ENCODE measurements around the gene ZNF831.

The ZNF831 gene

GRCh38 chr20:59232618-59233017 lies 69.0 kb downstream of the ZNF831 start:
- H3K4me3 ChIP-seq (ENCODE audit: low read length), result no peak overlapping the region
- no peak for TF ChIP-seq ZNF274 (IDR thresholded peaks at IDR 0.05; ENCODE audit: low read depth, low read length)

- no peak for TF ChIP-seq ZNF274 (IDR thresholded peaks at IDR 0.05; ENCODE audit: low read depth, low read length)
- no peak overlapping the region for H3K4me3 ChIP-seq (ENCODE audit: low read length)
Measured at GRCh38 chr20:59235226-59235625, 71.6 kb downstream of the ZNF831 start.

GRCh38 chr20:59240006-59240405 lies 76.4 kb downstream of the ZNF831 start:
- H3K4me3 ChIP-seq (ENCODE audit: low read length), result no peak overlapping the region
- TF ChIP-seq ZNF274 (IDR thresholded peaks at IDR 0.05; ENCODE audit: low read depth, low read length), result no peak

- no peak overlapping the region for H3K4me3 ChIP-seq (ENCODE audit: low read length)
- TF ChIP-seq ZNF274 (IDR thresholded peaks at IDR 0.05; ENCODE audit: low read depth, low read length), result no peak
Measured at GRCh38 chr20:59242714-59243626, 79.3 kb downstream of the ZNF831 start.

- no peak for TF ChIP-seq ZNF274 (IDR thresholded peaks at IDR 0.05; ENCODE audit: low read depth, low read length)
- H3K4me3 ChIP-seq (ENCODE audit: low read length), result no peak overlapping the region
Measured at GRCh38 chr20:59246691-59247400, 83.2 kb downstream of the ZNF831 start.

- H3K4me3 ChIP-seq (ENCODE audit: low read length), result no peak overlapping the region
- no peak for TF ChIP-seq ZNF274 (IDR thresholded peaks at IDR 0.05; ENCODE audit: low read depth, low read length)
Measured at GRCh38 chr20:59247731-59248684, 84.4 kb downstream of the ZNF831 start.

GRCh38 chr20:59250293-59250692 lies 86.7 kb downstream of the ZNF831 start:
- no peak for TF ChIP-seq ZNF274 (IDR thresholded peaks at IDR 0.05; ENCODE audit: low read depth, low read length)
- H3K4me3 ChIP-seq (ENCODE audit: low read length), result no peak overlapping the region

GRCh38 chr20:59253325-59253724 lies 89.7 kb downstream of the ZNF831 start:
- TF ChIP-seq ZNF274 (IDR thresholded peaks at IDR 0.05; ENCODE audit: low read depth, low read length), result no peak
- H3K4me3 ChIP-seq (ENCODE audit: low read length), result no peak overlapping the region

- H3K4me3 ChIP-seq (ENCODE audit: low read length), result no peak overlapping the region
- no peak for TF ChIP-seq ZNF274 (IDR thresholded peaks at IDR 0.05; ENCODE audit: low read depth, low read length)
Measured at GRCh38 chr20:59253779-59254319, 90.2 kb downstream of the ZNF831 start.

- TF ChIP-seq ZNF274 (IDR thresholded peaks at IDR 0.05; ENCODE audit: low read depth, low read length), result no peak
- H3K4me3 ChIP-seq (ENCODE audit: low read length), result no peak overlapping the region
Measured at GRCh38 chr20:59255256-59255655, 91.6 kb downstream of the ZNF831 start.

GRCh38 chr20:59258221-59258621 lies 94.6 kb downstream of the ZNF831 start:
- H3K4me3 ChIP-seq (ENCODE audit: low read length), result no peak overlapping the region
- TF ChIP-seq ZNF274 (IDR thresholded peaks at IDR 0.05; ENCODE audit: low read depth, low read length), result no peak

GRCh38 chr20:59259946-59260345 lies 96.3 kb downstream of the ZNF831 start:
- TF ChIP-seq ZNF274 (IDR thresholded peaks at IDR 0.05; ENCODE audit: low read depth, low read length), result no peak
- no peak overlapping the region for H3K4me3 ChIP-seq (ENCODE audit: low read length)

- no peak for TF ChIP-seq ZNF274 (IDR thresholded peaks at IDR 0.05; ENCODE audit: low read depth, low read length)
Measured at GRCh38 chr20:59265298-59265697, 101.7 kb downstream of the ZNF831 start.

GRCh38 chr20:59268870-59269269 lies 105.2 kb downstream of the ZNF831 start:
- no peak for TF ChIP-seq ZNF274 (IDR thresholded peaks at IDR 0.05; ENCODE audit: low read depth, low read length)
- no peak overlapping the region for H3K4me3 ChIP-seq (ENCODE audit: low read length)

More at GRCh38 chr20:59265298-59265697, 101.7 kb downstream of the ZNF831 start:
- no peak overlapping the region for H3K4me3 ChIP-seq (ENCODE audit: low read length)
